Left cardiac atrium (tissue), 4 donors: ENCODE measurements around the gene CCDC159. TPM values are rescaled to one million over a fixed set of nuclear protein-coding genes. Genes with fewer than 3 reads are reported as not detected.
A peak's percentile ranks its signal among the peaks of the same experiment; 100 is the strongest.
"Not testable (repeated sequence)": the region's sequence is repeated elsewhere in the genome, so short reads cannot be mapped to it uniquely, and the experiment has no call there.

Source experiments
- ATAC-seq, 2 donors: fragments of 200-7000 bp; cut with Tn5 transposase; one replicate each; pipeline ENCODE4 v1.9.1; 2020; ENCODE audit warnings: mild to moderate bottlenecking in 2 of 2, moderate library complexity in 2 of 2
- DNase-seq: peaks from one replicate; pipeline ENCODE4 v3.0.0-alpha.2; 2020
- intact Hi-C, 2 donors: fragments of 100-400 bp; cut with DNase I; formaldehyde crosslinking; loops; one replicate each; pipeline versions ENCODE4 v1.14.1 to v1.15.1; 2022 to 2023
- total RNA-seq, 2 donors: library from RNA; stranded (reverse); fragmentation: NEBNext Ultra II Directional; extraction: Animal tissue kit (Norgen Biotek cat#: 25700); gene quantifications; one replicate each; pipeline ENCODE4 v1.2.1, GENCODE V29; 2021
- donor health status: DM: no; HTN: yes; CAD: no.
- donor health status: DM: no; HTN: yes; CAD: no; lungs with severe emphysema.
- donor health status: DM: yes; HTN: yes; CAD: no.
- donor health status: Dilated cardiomyopathy.

The CCDC159 gene
- total RNA-seq, 2 donors from 2014 or later = 16.4 to 20.0 TPM

GRCh38 chr19:11361771-11362731 is 15.7 kb downstream of the CCDC159 start:
- ATAC-seq (no peak), DNase-seq (no peak)
- intact Hi-C loops = no loop called here

GRCh38 chr19:11363881-11364280 is 17.6 kb downstream of the CCDC159 start:
- DNase-seq (no peak), ATAC-seq (no peak)
- intact Hi-C loops = no loop called here

GRCh38 chr19:11364296-11364904 is 18.1 kb downstream of the CCDC159 start:
- no peak for ATAC-seq
- intact Hi-C loops = no loop called here
- DNase-seq = no peak

- intact Hi-C loops = no loop called here
- ATAC-seq (no peak), DNase-seq (no peak)
Measured at GRCh38 chr19:11364935-11365334, 18.6 kb downstream of the CCDC159 start.

- DNase-seq (no peak), ATAC-seq (no peak)
- intact Hi-C loops = no loop called here
Measured at GRCh38 chr19:11365557-11366117, 19.3 kb downstream of the CCDC159 start.

GRCh38 chr19:11367528-11367927 is 21.2 kb downstream of the CCDC159 start:
- ATAC-seq = no peak
- intact Hi-C loops = no loop called here
- no peak for DNase-seq

- no peak for ATAC-seq
- intact Hi-C loops = loop anchor here in 1 of 2 donors (10.0 kb wide), 1 partner anchor 64 kb away; the partner anchor contains the start of genes ODAD3 and PRKCSH
Measured at GRCh38 chr19:11370744-11371143, 24.4 kb downstream of the CCDC159 start.

GRCh38 chr19:11373166-11373884 is 27.0 kb downstream of the CCDC159 start:
- intact Hi-C loops = loop anchor here in 1 of 2 donors (10.0 kb wide), 1 partner anchor 61 kb away; the partner anchor contains the start of genes ODAD3 and PRKCSH
- DNase-seq (no peak), ATAC-seq (no peak)

More at GRCh38 chr19:11370744-11371143, 24.4 kb downstream of the CCDC159 start:
- DNase-seq = no peak

- intact Hi-C loops = loop anchor here in 1 of 2 donors (10.0 kb wide), 1 partner anchor 61 kb away; the partner anchor contains the start of genes ODAD3 and PRKCSH
- no peak for ATAC-seq
- no peak for DNase-seq
Measured at GRCh38 chr19:11373885-11374432, 27.6 kb downstream of the CCDC159 start.

- DNase-seq (peak; percentile 98), ATAC-seq (peak; percentile 96 to 97)
- intact Hi-C loops = loop anchor here in 1 of 2 donors (10.0 kb wide), 1 partner anchor 60 kb away; the partner anchor contains the start of genes ODAD3 and PRKCSH
Measured at GRCh38 chr19:11374433-11375142, 28.3 kb downstream of the CCDC159 start, which contains the start of gene SWSAP1. TSS of gene SWSAP1 (plus strand) at chr19:11374666. CDS start at chr19:11374681, 15 bp downstream.

- DNase-seq (peak; percentile 68), ATAC-seq (peak; percentile 3 to 5)
- intact Hi-C loops = loop anchor here in 1 of 2 donors (10.0 kb wide), 1 partner anchor 59 kb away; the partner anchor contains the start of genes ODAD3 and PRKCSH
Measured at GRCh38 chr19:11375143-11375948, 29.0 kb downstream of the CCDC159 start.

GRCh38 chr19:11377237-11377636 is 30.9 kb downstream of the CCDC159 start:
- intact Hi-C loops = loop anchor here in 1 of 2 donors (10.0 kb wide), 1 partner anchor 58 kb away; the partner anchor contains the start of genes ODAD3 and PRKCSH
- ATAC-seq = no peak
- peak; percentile 61 for DNase-seq

- ATAC-seq (no peak), DNase-seq (no peak)
- intact Hi-C loops = loop anchor here in 1 of 2 donors (10.0 kb wide), 1 partner anchor 57 kb away; the partner anchor contains the start of genes ODAD3 and PRKCSH
Measured at GRCh38 chr19:11377756-11378155, 31.4 kb downstream of the CCDC159 start.

GRCh38 chr19:11378319-11379189 is 32.2 kb downstream of the CCDC159 start:
- no peak for ATAC-seq
- peak; percentile 51 for DNase-seq
- intact Hi-C loops = loop anchor here in 1 of 2 donors (10.0 kb wide), 1 partner anchor 56 kb away; the partner anchor contains the start of genes ODAD3 and PRKCSH

GRCh38 chr19:11379269-11379845 is 33.0 kb downstream of the CCDC159 start:
- not testable (repeated sequence) for ATAC-seq, DNase-seq
- intact Hi-C loops = loop anchor here in 1 of 2 donors (10.0 kb wide), 1 partner anchor 55 kb away; the partner anchor contains the start of genes ODAD3 and PRKCSH
